Neural progenitor cell (in vitro differentiated cells): ENCODE results near the gene COTL1. TPM values are rescaled to one million over a fixed set of nuclear protein-coding genes. Genes with fewer than 3 reads are reported as not detected.

Source experiments
- DNase-seq: peaks from one replicate; pipeline ENCODE4 v3.0.0-alpha.2; 2016; ENCODE audit warnings: low spot score
- H2AFZ ChIP-seq: fragments of 200-600 bp; sonication (generic); replicated peaks from 2 replicates; pipeline ENCODE4 v1.6.1; 2016; ENCODE audit warnings: antibody characterized with exemption
- H3F3A ChIP-seq: fragments of 200-600 bp; sonication (generic); 2 replicates; pipeline ENCODE4 v1.6.1; 2016; ENCODE audit warnings: antibody characterized with exemption, low read depth
- H3K27ac ChIP-seq: fragments of 200-600 bp; sonication (generic); 2 replicates; pipeline ENCODE4 v1.5.1; 2016; ENCODE audit warnings: mild to moderate bottlenecking
- H3K27me3 ChIP-seq: fragments of 200-600 bp; sonication (generic); 2 replicates; pipeline ENCODE4 v1.6.1; 2016; ENCODE audit warnings: mild to moderate bottlenecking, moderate library complexity
- H3K36me3 ChIP-seq: fragments of 200-600 bp; sonication (generic); 2 replicates; pipeline ENCODE4 v1.5.1; 2016
- H3K4me1 ChIP-seq: fragments of 200-600 bp; sonication (generic); 2 replicates; pipeline ENCODE4 v1.6.1; 2016; ENCODE audit warnings: mixed run types
- H3K4me2 ChIP-seq: fragments of 200-600 bp; sonication (generic); 2 replicates; pipeline ENCODE4 v1.6.1; 2016
- H3K4me3 ChIP-seq: fragments of 200-600 bp; sonication (generic); 2 replicates; pipeline ENCODE4 v1.5.1; 2016
- H3K79me2 ChIP-seq: fragments of 200-600 bp; sonication (generic); 2 replicates; pipeline ENCODE4 v1.6.1; 2016; ENCODE audit warnings: low read depth
- H3K9ac ChIP-seq: fragments of 200-600 bp; sonication (generic); 2 replicates; pipeline ENCODE4 v1.6.1; 2016
- H3K9me3 ChIP-seq: fragments of 200-600 bp; sonication (generic); 2 replicates; pipeline ENCODE4 v1.5.1; 2016; ENCODE audit warnings: low read depth
- H4K20me1 ChIP-seq: fragments of 200-600 bp; sonication (generic); 2 replicates; pipeline ENCODE4 v1.6.1; 2016; ENCODE audit warnings: low read depth
- H3K27ac Mint-ChIP-seq: 3 replicates; pipeline ENCODE4 v1.8.0; 2021; ENCODE audit warnings: mixed read lengths
- H3K27me3 Mint-ChIP-seq: 2 replicates; pipeline ENCODE4 v1.8.0; 2022; ENCODE audit warnings: low read depth, mild to moderate bottlenecking, inconsistent platforms, moderate library complexity, mixed read lengths; ENCODE audit not compliant: insufficient read depth
- H3K36me3 Mint-ChIP-seq: 3 replicates; pipeline ENCODE4 v1.8.0; 2021; ENCODE audit warnings: mixed read lengths
- H3K4me1 Mint-ChIP-seq: 3 replicates; pipeline ENCODE4 v1.8.0; 2021; ENCODE audit warnings: mixed read lengths
- H3K4me3 Mint-ChIP-seq: 3 replicates; pipeline ENCODE4 v1.8.0; 2021; ENCODE audit warnings: mild to moderate bottlenecking, moderate library complexity, mixed read lengths
- H3K9me3 Mint-ChIP-seq: 3 replicates; pipeline ENCODE4 v1.8.0; 2020; ENCODE audit warnings: mixed read lengths
- CTCF ChIP-seq: fragments of 200-600 bp; sonication (generic); IDR thresholded peaks from 2 replicates; pipeline ENCODE4 v1.5.1; 2017; ENCODE audit warnings: antibody characterized with exemption, mild to moderate bottlenecking
- EZH2 ChIP-seq: fragments of 200-600 bp; sonication (generic); IDR thresholded peaks from 2 replicates; pipeline ENCODE4 v1.6.1; 2017; ENCODE audit warnings: antibody characterized with exemption, mild to moderate bottlenecking, moderate library complexity
- EZH2phosphoT487 ChIP-seq: fragments of 200-600 bp; sonication (generic); IDR thresholded peaks from 2 replicates; pipeline ENCODE4 v1.6.1; 2017; ENCODE audit warnings: antibody characterized with exemption
- total RNA-seq: library from RNA; depleted of rRNA; stranded (reverse); fragments of >200 nt; gene quantifications from 2 replicates; pipeline ENCODE4 v1.2.3, GENCODE V29; 2015; ENCODE audit warnings: low replicate concordance

Gene COTL1
- total RNA-seq, 1 donor from 2014 or later: 46.9 TPM

- H4K20me1 ChIP-seq: no peaks in the 10 kb centered on the region
- no peaks in the 10 kb centered on the region for H3K79me2 ChIP-seq
- H3K4me1 Mint-ChIP-seq: peaks cover 69% of the 10 kb centered on the region
- H3K27me3 Mint-ChIP-seq: peaks cover 3% of the 10 kb centered on the region
- H3K4me1 ChIP-seq: peaks cover 38% of the 10 kb centered on the region
- no peaks in the 10 kb centered on the region for H3K36me3 ChIP-seq
- no peak for DNase-seq
- no peaks in the 10 kb centered on the region for H3K27me3 ChIP-seq
- no peak overlapping the region for H3K27ac ChIP-seq
- peak overlapping the region; percentile 17 for H3K27ac Mint-ChIP-seq
- H3K9me3 ChIP-seq: no peaks in the 10 kb centered on the region
- peaks cover 26% of the 10 kb centered on the region for H3F3A ChIP-seq
- no peak overlapping the region for H2AFZ ChIP-seq
- no peak overlapping the region for H3K4me3 ChIP-seq
- H3K9me3 Mint-ChIP-seq: peaks cover 2% of the 10 kb centered on the region
- no peak overlapping the region for H3K4me2 ChIP-seq
- no peak overlapping the region for H3K4me3 Mint-ChIP-seq
- no peaks in the 10 kb centered on the region for H3K36me3 Mint-ChIP-seq
- no peak for TF ChIP-seq CTCF
- H3K9ac ChIP-seq: no peak overlapping the region
These were observed 77.7 kb downstream of the COTL1 start for GRCh38 chr16:84540194-84540593.

- H3K27ac ChIP-seq: no peak overlapping the region
- Mint-ChIP-seq H3K4me1 (peaks cover 71% of the 10 kb centered on the region), H3K4me3 (no peak overlapping the region)
These were observed 79.5 kb downstream of the COTL1 start for GRCh38 chr16:84538222-84538840.

GRCh38 chr16:84537491-84538151 is 80.3 kb downstream of the COTL1 start:
- H3K4me2 ChIP-seq: no peak overlapping the region
- no peak for TF ChIP-seq CTCF
- no peak for TF ChIP-seq EZH2
- no peak for TF ChIP-seq EZH2phosphoT487
- H3K4me1 Mint-ChIP-seq: peaks cover 75% of the 10 kb centered on the region
- no peaks in the 10 kb centered on the region for H3K27me3 ChIP-seq
- H3K9ac ChIP-seq: no peak overlapping the region
- peak overlapping the region; percentile 13 for H2AFZ ChIP-seq
- no peaks in the 10 kb centered on the region for H3K9me3 Mint-ChIP-seq
- peaks cover 45% of the 10 kb centered on the region for H3F3A ChIP-seq
- no peaks in the 10 kb centered on the region for H3K9me3 ChIP-seq
- peak overlapping the region; percentile 73 for H3K4me3 Mint-ChIP-seq
- H3K4me3 ChIP-seq: no peak overlapping the region
- peaks cover 51% of the 10 kb centered on the region for H3K4me1 ChIP-seq
- H3K27ac Mint-ChIP-seq: peak overlapping the region; percentile 100
- H3K36me3 Mint-ChIP-seq: no peaks in the 10 kb centered on the region
- H3K36me3 ChIP-seq: no peaks in the 10 kb centered on the region
- H3K79me2 ChIP-seq: no peaks in the 10 kb centered on the region
- no peaks in the 10 kb centered on the region for H3K27me3 Mint-ChIP-seq
- no peaks in the 10 kb centered on the region for H4K20me1 ChIP-seq
- H3K27ac ChIP-seq: peak overlapping the region; percentile 54
- no peak for DNase-seq

More at GRCh38 chr16:84538222-84538840, 79.5 kb downstream of the COTL1 start:
- peaks cover 44% of the 10 kb centered on the region for H3K4me1 ChIP-seq
- Mint-ChIP-seq H3K9me3 (peaks cover 2% of the 10 kb centered on the region), H3K27me3 (no peaks in the 10 kb centered on the region), H3K36me3 (no peaks in the 10 kb centered on the region), H3K27ac (peak overlapping the region; percentile 100)
- no peak overlapping the region for H3K4me3 ChIP-seq
- H3K79me2 ChIP-seq: no peaks in the 10 kb centered on the region
- no peaks in the 10 kb centered on the region for H4K20me1 ChIP-seq
- H3K4me2 ChIP-seq: no peak overlapping the region
- H3K27me3 ChIP-seq: no peaks in the 10 kb centered on the region
- no peak for TF ChIP-seq EZH2
- no peak for TF ChIP-seq EZH2phosphoT487
- TF ChIP-seq CTCF: no peak
- H2AFZ ChIP-seq: no peak overlapping the region
- peaks cover 38% of the 10 kb centered on the region for H3F3A ChIP-seq
- DNase-seq: no peak
- H3K9ac ChIP-seq: no peak overlapping the region
- no peaks in the 10 kb centered on the region for H3K36me3 ChIP-seq
- H3K9me3 ChIP-seq: no peaks in the 10 kb centered on the region
